Hematopoietic multipotent progenitor cell treated with erythropoietin and hydrocortisone succinate and interleukin-3 and kit ligand, for 4 days (in vitro differentiated cells): ENCODE measurements around the gene SNAPC4.
"Not testable (repeated sequence)": the region's sequence is repeated elsewhere in the genome, so short reads cannot be mapped to it uniquely, and the experiment has no call there.

ENCODE experiments used
- DNase-seq: peaks from one replicate; pipeline ENCODE4 v3.0.0-alpha.2; 2015

Gene SNAPC4

GRCh38 chr9:136409557-136410455, 9.8 kb upstream of the SNAPC4 start:
- peak; percentile 68 for DNase-seq

- no peak for DNase-seq
Observed at GRCh38 chr9:136407911-136408310, 7.9 kb upstream of the SNAPC4 start.

DNA sequence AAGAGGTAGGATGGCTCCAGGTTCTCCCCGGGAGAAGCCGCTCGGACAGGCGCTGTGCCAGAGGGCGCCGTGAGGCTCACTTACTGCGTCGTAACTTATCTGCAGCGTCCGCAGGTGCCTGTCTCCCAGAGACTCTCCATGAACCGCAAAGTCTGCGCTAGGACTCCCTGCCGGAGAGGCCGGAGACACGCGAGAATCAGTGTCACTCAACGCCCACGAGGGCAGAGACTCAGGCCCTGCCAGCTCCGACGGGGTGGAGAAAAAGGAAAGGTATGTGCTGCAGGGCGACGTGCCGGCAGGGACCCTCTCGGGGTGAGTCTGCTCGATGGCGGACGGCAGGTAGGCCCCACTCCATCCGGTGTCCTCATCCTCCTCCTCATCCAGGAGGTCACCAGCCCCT, 7.1 kb upstream of the SNAPC4 start:
- DNase-seq, result not testable (repeated sequence)

DNA sequence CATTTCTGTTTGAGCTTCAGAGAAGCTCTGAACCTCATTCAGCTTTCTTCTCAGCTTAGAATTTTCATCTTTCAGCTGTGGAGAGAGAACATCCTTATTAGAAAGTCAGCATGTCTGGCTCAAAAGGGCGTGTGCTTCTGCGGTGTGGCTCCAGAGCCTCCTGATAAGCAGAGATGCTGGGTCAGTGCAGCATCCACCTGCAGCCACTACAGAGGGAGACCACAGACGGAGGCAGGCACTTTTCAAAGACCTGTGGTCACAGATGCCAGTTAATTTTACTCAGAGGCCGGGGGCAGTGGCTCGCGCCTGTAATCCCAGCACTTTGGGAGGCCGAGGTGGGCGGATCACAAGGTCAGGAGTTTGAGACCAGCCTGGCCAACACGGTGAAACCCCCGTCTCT, 5.9 kb upstream of the SNAPC4 start:
- peak; percentile 21 for DNase-seq

- DNase-seq, result no peak
Observed at GRCh38 chr9:136405481-136405880, 5.5 kb upstream of the SNAPC4 start.

DNA sequence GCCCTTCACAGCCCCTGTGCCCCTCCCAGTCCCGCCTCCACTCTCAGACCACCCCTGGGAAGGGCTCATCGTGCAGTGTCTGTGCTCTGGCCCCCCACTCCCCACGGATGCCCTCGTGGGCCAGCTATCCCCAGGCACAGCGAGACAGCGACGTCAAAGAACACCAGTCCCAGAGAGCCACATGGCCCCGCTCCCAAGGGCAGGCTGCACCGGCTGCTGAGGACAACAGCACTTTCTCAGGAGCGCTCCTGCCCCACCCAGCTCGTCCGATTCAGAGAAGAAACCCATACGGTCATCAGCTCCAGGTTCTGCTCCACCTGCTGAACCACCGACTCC, 4.8 kb upstream of the SNAPC4 start:
- no peak for DNase-seq

GRCh38 chr9:136403915-136404800, 4.2 kb upstream of the SNAPC4 start:
- no peak for DNase-seq

GRCh38 chr9:136403538-136403914, 3.6 kb upstream of the SNAPC4 start:
- DNase-seq, result no peak

DNA sequence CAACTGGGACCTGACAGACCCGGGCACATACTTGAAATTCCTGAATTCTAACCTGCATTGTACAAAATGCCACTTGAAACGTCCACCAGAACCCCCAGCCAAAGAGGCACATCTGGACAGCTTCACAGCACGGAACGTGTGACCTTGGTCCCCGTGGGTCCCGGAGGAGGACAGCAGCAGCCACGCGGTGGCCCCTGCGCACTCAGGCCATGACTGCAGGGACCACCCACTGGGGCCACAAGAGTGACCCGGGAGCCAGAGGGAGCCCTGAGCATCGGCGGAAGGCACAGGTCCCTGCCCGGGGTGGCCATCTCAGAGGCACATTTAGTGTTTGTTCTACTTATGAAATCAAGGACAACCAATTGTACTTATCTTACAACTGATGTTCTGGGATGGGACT, 2.1 kb upstream of the SNAPC4 start:
- no peak for DNase-seq

GRCh38 chr9:136401173-136401922, 1.4 kb upstream of the SNAPC4 start:
- no peak for DNase-seq

DNA sequence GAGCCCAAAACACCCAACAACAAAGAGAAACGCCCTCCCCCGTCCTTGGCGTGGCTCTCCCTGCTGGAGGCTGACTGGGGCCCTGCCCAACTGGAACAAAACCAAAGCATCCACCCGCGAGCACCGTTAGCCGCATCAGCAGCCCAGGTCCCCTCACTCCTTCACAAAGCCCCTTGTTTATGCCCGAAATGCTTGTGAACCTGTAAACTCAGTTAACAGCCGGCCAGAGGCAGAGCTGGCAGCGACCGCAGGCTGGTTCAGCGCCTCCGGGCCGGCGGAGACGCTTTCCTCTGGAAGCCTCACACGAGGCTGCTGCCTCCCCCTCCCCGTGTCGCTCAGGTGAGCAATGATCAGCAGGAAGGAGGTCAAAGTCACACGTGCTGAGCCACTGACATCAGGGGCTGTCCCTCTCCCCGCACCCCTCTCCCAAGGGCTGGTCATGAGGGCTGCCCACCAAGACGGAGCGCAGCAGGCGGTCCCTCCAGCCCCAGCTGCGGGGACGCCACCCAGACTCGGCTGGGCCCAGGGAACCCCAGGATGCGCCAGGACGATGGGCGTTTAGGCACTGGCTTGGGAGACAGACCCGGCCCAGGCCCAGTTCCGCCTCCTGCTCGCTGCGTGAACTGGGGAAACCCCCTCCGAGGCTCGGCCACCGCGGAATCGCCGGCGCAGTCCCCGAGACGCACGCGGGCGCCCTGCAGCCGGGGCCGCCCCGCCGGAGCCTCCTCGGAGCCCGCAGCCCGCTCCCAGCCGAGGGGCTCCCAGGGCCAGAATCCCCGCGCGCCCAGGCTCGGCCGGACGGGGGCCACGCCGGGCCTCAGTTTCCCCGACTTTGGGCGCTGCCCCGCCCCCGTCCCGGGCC, 563 bp downstream of the SNAPC4 start:
- peak; percentile 61 for DNase-seq

- no peak for DNase-seq
Observed at GRCh38 chr9:136398286-136398685, 1.7 kb downstream of the SNAPC4 start.

DNA sequence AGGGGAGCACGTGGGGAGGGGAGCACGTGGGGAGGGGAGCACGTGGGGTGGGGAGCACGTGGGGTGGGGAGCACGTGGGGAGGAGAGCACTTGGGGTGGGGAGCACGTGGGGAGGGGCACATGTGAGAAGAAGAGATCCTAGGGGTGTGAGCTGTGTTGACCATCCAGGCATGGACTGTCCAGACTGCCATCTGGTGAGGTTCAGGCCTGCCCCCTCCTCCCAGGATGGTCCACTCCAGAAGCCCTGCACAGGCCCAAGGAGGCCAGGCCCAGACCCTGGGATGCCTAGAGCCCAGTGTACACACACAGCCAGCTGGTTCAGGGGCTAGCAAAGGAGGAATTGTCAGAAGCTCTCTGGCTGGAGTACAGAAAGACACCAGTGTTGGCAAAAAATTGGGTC, 2.3 kb downstream of the SNAPC4 start:
- no peak for DNase-seq

DNA sequence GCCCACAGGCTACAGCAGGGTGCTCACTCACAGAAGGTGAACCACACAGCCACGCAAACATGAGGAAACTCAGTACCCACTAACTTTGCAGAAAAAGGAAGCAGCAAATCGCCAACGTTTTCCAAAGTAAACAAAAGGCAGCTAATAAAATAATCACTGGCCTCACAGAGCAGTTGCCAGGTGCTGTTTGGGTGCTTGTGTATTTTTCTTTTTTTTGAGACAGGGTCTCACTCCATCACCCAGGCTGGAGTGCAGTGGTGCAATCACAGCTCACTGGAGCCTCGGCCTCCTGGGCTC, 3.8 kb downstream of the SNAPC4 start:
- DNase-seq, result no peak

DNA sequence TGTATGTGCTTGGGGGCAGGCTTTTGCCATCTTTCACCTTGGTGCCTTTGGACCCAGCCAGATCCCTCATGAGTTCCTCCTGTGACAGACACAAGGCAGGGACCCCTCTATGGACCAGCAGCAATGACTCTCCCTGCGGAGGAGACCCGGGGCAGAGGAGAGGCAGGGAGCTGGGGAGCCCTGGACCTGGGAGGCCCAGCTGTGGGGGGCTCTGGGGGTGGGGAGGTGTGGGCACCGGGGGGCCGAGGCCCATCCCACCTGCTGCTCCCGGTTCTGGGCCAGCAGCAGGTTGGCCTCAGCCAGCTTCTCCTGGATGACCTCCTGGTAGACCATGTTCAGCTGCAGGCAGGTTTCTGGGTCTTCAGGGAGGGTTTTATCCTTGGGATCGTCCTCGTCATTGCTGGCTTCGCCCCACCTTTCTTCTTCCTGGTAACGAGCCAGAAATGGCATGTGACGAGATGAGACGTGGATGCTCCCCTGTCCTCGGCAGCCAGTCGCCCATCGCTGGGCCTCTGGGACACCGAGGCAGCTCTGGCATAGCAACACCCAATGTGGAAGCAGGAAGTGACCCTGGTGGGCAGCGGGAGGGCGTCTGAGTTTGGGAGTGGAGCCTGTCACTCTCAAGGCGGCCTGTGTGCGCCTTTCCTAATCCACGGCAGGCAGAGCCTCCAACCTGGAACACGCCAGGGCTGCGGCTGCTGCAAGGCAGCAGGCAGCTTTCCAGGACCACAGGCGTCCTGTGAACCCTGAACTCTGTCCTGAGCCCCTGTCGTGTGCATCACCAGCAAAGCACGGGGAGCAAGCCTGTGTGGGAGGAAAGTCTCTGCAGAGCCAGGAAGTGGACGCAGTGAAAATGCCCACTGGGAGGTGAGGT, 4.4 kb downstream of the SNAPC4 start:
- no peak for DNase-seq

DNA sequence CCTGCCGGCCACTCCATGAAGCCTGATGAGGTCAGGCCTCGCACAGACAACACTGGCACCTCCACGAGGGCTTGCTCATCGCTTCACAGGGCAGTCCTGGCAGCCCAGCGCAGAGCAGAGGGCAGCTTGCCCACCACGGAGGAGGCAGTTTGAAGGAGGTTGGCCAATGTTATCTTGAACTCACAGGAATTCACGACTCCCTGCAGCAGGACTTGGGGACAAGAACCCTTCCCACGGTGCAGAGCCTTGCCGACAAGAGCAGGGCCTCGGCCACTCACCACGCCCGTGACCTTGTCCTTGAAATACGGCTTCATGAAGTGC, 5.0 kb downstream of the SNAPC4 start:
- DNase-seq, result no peak

GRCh38 chr9:136394312-136395019, 5.5 kb downstream of the SNAPC4 start:
- no peak for DNase-seq

DNA sequence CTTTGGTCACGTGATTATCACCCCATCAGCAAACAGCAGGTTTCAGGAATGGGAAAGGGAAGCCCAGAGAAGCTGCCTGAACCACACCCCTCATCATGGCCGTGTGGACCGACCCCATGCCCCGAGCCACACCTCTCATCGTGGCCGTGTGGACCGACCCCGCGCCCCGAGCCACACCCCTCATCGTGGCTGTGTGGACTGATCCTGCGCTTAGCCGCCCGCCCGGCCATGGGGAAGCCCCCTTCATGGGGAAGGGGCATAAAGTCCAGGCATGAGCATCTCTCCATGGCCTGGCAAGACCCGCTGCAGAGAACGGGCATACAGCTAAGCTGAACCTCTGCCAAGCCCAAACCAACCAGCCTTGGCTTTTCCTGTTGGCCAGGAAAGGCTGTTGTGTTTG, 6.4 kb downstream of the SNAPC4 start:
- no peak for DNase-seq

DNA sequence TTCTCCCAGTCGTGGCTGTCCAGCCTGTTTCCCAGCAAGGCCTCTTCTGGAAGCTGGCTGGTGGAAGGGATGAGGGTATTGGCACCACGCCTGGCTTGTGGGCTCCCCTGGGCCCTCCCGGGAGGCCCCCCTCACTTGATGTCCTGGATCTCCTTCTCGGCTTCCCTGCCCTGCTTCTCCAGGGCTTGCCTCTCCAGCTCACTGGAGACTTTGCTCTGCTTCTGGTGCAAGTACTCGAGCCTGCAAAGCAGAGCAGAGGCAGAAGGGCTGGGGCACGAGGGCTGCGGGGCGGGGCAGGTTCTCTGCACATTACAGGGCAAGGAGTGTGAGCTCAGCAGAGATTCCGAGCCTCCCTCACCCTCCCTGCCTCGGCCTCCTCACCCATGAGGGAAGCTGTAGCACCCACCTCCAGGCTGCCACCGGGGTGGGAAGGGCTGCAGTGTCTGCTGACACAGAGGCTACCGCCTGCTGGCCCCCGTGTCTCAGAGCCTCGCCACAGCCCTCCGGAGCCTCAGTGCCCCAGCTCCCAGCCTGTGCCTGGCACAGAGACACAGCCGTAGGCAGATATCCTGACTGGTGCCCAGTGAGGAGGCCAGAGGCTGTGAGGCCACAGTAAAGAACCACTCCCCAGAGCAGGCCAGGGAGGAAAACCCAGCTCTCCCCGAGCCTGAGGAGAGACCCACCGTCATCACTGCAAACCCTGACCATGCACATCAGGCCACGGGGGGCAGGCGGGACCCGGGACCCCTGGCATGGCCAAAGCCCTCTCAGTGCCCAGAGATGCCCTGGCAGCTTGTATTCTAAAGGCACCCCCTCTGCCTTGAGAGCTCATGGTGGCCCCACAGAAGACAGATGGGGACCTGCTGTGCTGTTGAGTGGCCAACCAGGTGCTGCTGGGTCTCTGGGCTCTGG, 7.2 kb downstream of the SNAPC4 start:
- DNase-seq, result no peak
